Prostate gland (tissue), 2 donors: ENCODE results near the gene SEPTIN5.

Source experiments
- POLR2A ChIP-seq: fragments of 450-650 bp; IDR thresholded peaks from one replicate; pipeline ENCODE4 v1.6.1; 2016; ENCODE audit warnings: antibody characterized with exemption, mild to moderate bottlenecking
- POLR2AphosphoS5 ChIP-seq: sonication (generic); formaldehyde crosslinking; IDR thresholded peaks from one replicate; pipeline ENCODE4 v1.6.1; 2017; ENCODE audit warnings: antibody characterized with exemption
- TF ChIP-seq, protein P1 (sequence below), 4 experiments: fragments of 200-600 bp in 2 of 4; fragments of 450-650 bp in 2 of 4; sonication (generic) in 2 of 4; IDR thresholded peaks; 1 replicate in 3 of 4; 2 replicates in 1 of 4; pipeline ENCODE4 v1.5.1; 2016 to 2019; ENCODE audit warnings: antibody characterized with exemption in 4 of 4, mild to moderate bottlenecking in 2 of 4, moderate library complexity in 2 of 4

- TF ChIP-seq, protein P1, sequence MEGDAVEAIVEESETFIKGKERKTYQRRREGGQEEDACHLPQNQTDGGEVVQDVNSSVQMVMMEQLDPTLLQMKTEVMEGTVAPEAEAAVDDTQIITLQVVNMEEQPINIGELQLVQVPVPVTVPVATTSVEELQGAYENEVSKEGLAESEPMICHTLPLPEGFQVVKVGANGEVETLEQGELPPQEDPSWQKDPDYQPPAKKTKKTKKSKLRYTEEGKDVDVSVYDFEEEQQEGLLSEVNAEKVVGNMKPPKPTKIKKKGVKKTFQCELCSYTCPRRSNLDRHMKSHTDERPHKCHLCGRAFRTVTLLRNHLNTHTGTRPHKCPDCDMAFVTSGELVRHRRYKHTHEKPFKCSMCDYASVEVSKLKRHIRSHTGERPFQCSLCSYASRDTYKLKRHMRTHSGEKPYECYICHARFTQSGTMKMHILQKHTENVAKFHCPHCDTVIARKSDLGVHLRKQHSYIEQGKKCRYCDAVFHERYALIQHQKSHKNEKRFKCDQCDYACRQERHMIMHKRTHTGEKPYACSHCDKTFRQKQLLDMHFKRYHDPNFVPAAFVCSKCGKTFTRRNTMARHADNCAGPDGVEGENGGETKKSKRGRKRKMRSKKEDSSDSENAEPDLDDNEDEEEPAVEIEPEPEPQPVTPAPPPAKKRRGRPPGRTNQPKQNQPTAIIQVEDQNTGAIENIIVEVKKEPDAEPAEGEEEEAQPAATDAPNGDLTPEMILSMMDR (IDR thresholded peaks at IDR 0.05) = no peak
- TF ChIP-seq POLR2AphosphoS5 = no peak
- TF ChIP-seq POLR2A = no peak
Measured at GRCh38 chr22:19759427-19760057, 45.2 kb downstream of the SEPTIN5 start.
